OCI-LY1 (cell line): ENCODE results near the gene HEXIM2.

Source experiments
- EZH2 ChIP-seq: fragments of 200-600 bp; sonication (generic), shearing (Covaris generic); IDR thresholded peaks from 2 replicates; pipeline ENCODE4 v1.8.0; 2017; ENCODE audit warnings: borderline replicate concordance, mixed run types, mild to moderate bottlenecking, antibody characterized with exemption, low read length, moderate library complexity, mixed read lengths
- TF ChIP-seq, protein P1 (sequence below): fragments of 200-600 bp; sonication (generic), shearing (Covaris generic); IDR thresholded peaks from 2 replicates; pipeline ENCODE4 v1.5.1; 2017; ENCODE audit warnings: mild to moderate bottlenecking, antibody characterized with exemption, low read length, moderate library complexity, mixed read lengths

DNA sequence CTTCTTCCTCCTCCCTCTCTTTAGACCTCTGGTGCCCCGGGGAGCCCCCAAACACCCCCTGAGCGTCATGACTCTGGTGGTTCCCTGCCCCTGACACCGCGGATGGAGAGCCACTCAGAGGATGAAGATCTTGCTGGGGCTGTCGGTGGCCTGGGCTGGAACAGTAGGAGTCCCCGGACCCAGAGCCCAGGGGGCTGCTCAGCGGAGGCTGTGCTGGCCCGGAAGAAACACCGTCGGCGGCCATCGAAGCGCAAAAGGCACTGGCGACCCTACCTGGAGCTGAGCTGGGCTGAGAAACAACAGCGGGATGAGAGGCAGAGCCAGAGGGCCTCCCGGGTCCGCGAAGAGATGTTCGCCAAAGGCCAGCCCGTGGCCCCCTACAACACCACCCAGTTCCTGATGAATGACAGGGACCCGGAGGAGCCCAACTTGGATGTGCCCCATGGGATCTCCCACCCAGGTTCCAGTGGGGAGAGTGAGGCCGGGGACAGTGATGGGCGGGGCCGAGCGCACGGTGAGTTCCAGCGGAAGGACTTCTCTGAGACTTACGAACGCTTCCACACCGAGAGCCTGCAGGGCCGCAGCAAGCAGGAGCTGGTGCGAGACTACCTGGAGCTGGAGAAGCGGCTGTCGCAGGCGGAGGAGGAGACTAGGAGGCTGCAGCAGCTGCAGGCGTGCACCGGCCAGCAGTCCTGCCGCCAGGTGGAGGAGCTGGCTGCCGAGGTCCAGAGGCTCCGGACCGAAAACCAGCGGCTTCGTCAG lies 7.5 kb downstream of the HEXIM2 start:
- TF ChIP-seq, protein P1, sequence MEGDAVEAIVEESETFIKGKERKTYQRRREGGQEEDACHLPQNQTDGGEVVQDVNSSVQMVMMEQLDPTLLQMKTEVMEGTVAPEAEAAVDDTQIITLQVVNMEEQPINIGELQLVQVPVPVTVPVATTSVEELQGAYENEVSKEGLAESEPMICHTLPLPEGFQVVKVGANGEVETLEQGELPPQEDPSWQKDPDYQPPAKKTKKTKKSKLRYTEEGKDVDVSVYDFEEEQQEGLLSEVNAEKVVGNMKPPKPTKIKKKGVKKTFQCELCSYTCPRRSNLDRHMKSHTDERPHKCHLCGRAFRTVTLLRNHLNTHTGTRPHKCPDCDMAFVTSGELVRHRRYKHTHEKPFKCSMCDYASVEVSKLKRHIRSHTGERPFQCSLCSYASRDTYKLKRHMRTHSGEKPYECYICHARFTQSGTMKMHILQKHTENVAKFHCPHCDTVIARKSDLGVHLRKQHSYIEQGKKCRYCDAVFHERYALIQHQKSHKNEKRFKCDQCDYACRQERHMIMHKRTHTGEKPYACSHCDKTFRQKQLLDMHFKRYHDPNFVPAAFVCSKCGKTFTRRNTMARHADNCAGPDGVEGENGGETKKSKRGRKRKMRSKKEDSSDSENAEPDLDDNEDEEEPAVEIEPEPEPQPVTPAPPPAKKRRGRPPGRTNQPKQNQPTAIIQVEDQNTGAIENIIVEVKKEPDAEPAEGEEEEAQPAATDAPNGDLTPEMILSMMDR = no peak
- no peak for TF ChIP-seq EZH2
